DOHH2 (cell line): ENCODE measurements around the gene PSMB10.
A peak's percentile ranks its signal among the peaks of the same experiment; 100 is the strongest.

Experiments
- CTCF ChIP-seq: fragments of 200-600 bp; sonication (generic); IDR thresholded peaks from one replicate; pipeline ENCODE4 v1.5.1; 2014; ENCODE audit warnings: antibody characterized with exemption, mild to moderate bottlenecking, low read depth, low read length; ENCODE audit not compliant: poor library complexity, severe bottlenecking
- EZH2phosphoT487 ChIP-seq: fragments of 200-600 bp; sonication (generic); IDR thresholded peaks from 2 replicates; pipeline ENCODE4 v1.6.1; 2017; ENCODE audit warnings: borderline replicate concordance, mild to moderate bottlenecking, antibody characterized with exemption, low read length, moderate library complexity, mixed read lengths

GRCh38 chr16:67942200-67942509, 5.5 kb upstream of the PSMB10 start:
- TF ChIP-seq CTCF (peak; percentile 94), EZH2phosphoT487 (no peak)
